Activated CD4-positive, alpha-beta memory T cell treated with anti-CD3 and anti-CD28 coated beads for 36 hours (primary cell): Measurements from ENCODE around the gene PDCD4. TPM values are rescaled to one million over a fixed set of nuclear protein-coding genes. Genes with fewer than 3 reads are reported as not detected.
A peak's percentile ranks its signal among the peaks of the same experiment; 100 is the strongest.
"Not testable (repeated sequence)": the region's sequence is repeated elsewhere in the genome, so short reads cannot be mapped to it uniquely, and the experiment has no call there.

Experiments used
- CTCF ChIA-PET: fragments of 350-600 bp; sonication (Branson Sonifier 250); formaldehyde crosslinking; loops from one replicate; lab custom pipeline; 2021; ENCODE audit warnings: antibody characterized with exemption, inconsistent platforms; lab: Charles Lee
- POLR2A ChIA-PET: fragments of 350-600 bp; sonication (Branson Sonifier 250); formaldehyde crosslinking; loops from one replicate; lab custom pipeline; 2021; ENCODE audit warnings: antibody characterized with exemption; lab: Charles Lee
- DNase-seq: peaks from one replicate; pipeline ENCODE4 v3.0.0-alpha.2; 2020
- H3K27ac Mint-ChIP-seq: one replicate; pipeline ENCODE4 v1.8.0; 2021; ENCODE audit warnings: mixed read lengths
- H3K27me3 Mint-ChIP-seq: one replicate; pipeline ENCODE4 v1.8.0; 2021; ENCODE audit warnings: mixed read lengths
- H3K36me3 Mint-ChIP-seq: one replicate; pipeline ENCODE4 v1.8.0; 2021; ENCODE audit warnings: mixed read lengths
- H3K4me1 Mint-ChIP-seq: one replicate; pipeline ENCODE4 v1.8.0; 2021; ENCODE audit warnings: low read depth, mixed read lengths
- H3K4me3 Mint-ChIP-seq: one replicate; pipeline ENCODE4 v1.8.0; 2021; ENCODE audit warnings: mild to moderate bottlenecking, mixed read lengths
- H3K9me3 Mint-ChIP-seq: one replicate; pipeline ENCODE4 v1.8.0; 2021; ENCODE audit warnings: mixed read lengths
- intact Hi-C: fragments of 100-400 bp; cut with micrococcal nuclease; formaldehyde crosslinking; loops from one replicate; pipeline ENCODE4 v1.15.1; 2023
- total RNA-seq, 2 experiments: library from RNA; stranded (reverse); gene quantifications; one replicate each; pipeline ENCODE4 v1.2.3, GENCODE V29; 2021

PDCD4 gene
- total RNA-seq, 2 experiments from 2014 or later = 123 to 141 TPM

GRCh38 chr10:110912374-110912773 is 40.6 kb downstream of the PDCD4 start:
- H3K9me3 Mint-ChIP-seq = no peaks in the 10 kb centered on the region
- POLR2A ChIA-PET = interaction anchor here (1.3 kb wide), 1 partner anchor 41 kb away, joined by 3 read pairs; the partner anchor contains the start of gene PDCD4
- H3K4me1 Mint-ChIP-seq = peaks cover 19% of the 10 kb centered on the region
- CTCF ChIA-PET = interaction anchor here (0.7 kb wide), 1 partner anchor 11 kb away, joined by 4 read pairs; no protein-coding TSS in a partner anchor
- no peaks in the 10 kb centered on the region for H3K27me3 Mint-ChIP-seq
- DNase-seq = no peak
- no peak overlapping the region for H3K4me3 Mint-ChIP-seq
- H3K27ac Mint-ChIP-seq = no peak overlapping the region
- peaks cover 3% of the 10 kb centered on the region for H3K36me3 Mint-ChIP-seq
- intact Hi-C loops = loop anchor here (10.0 kb wide), 1 partner anchor 488 kb away; no protein-coding TSS in a partner anchor

- H3K36me3 Mint-ChIP-seq = peaks cover 5% of the 10 kb centered on the region
- no peaks in the 10 kb centered on the region for H3K9me3 Mint-ChIP-seq
- H3K4me1 Mint-ChIP-seq = peaks cover 23% of the 10 kb centered on the region
- H3K27me3 Mint-ChIP-seq = no peaks in the 10 kb centered on the region
- no peak overlapping the region for H3K4me3 Mint-ChIP-seq
- intact Hi-C loops = loop anchor here (10.0 kb wide), 1 partner anchor 490 kb away; no protein-coding TSS in a partner anchor
- H3K27ac Mint-ChIP-seq = no peak overlapping the region
- ChIA-PET POLR2A (interaction anchor here (1.2 kb wide), 1 partner anchor 140 kb away, joined by 3 read pairs; no protein-coding TSS in a partner anchor), CTCF (interaction anchor here (0.7 to 1.3 kb wide), 2 partner anchors 27 to 304 kb away, joined by 3 read pairs; no protein-coding TSS in a partner anchor)
- no peak for DNase-seq
Observed at GRCh38 chr10:110914431-110914830, 42.7 kb downstream of the PDCD4 start.

GRCh38 chr10:110915035-110915434 is 43.3 kb downstream of the PDCD4 start:
- ChIA-PET CTCF (interaction anchor here (1.3 kb wide), 1 partner anchor 304 kb away, joined by 3 read pairs; no protein-coding TSS in a partner anchor), POLR2A (no interaction called here)
- Mint-ChIP-seq H3K9me3 (no peaks in the 10 kb centered on the region), H3K4me1 (peaks cover 23% of the 10 kb centered on the region), H3K4me3 (no peak overlapping the region), H3K36me3 (peaks cover 6% of the 10 kb centered on the region), H3K27ac (no peak overlapping the region), H3K27me3 (no peaks in the 10 kb centered on the region)
- no peak for DNase-seq
- intact Hi-C loops = loop anchor here (10.0 kb wide), 1 partner anchor 490 kb away; no protein-coding TSS in a partner anchor

GRCh38 chr10:110915600-110915999 is 43.9 kb downstream of the PDCD4 start:
- H3K36me3 Mint-ChIP-seq, POLR2A ChIA-PET, DNase-seq, H3K9me3 Mint-ChIP-seq, H3K27ac Mint-ChIP-seq, H3K27me3 Mint-ChIP-seq, H3K4me3 Mint-ChIP-seq: not testable (repeated sequence)
- intact Hi-C loops = loop anchor here (10.0 kb wide), 1 partner anchor 491 kb away; no protein-coding TSS in a partner anchor
- CTCF ChIA-PET = interaction anchor here (1.3 kb wide), 1 partner anchor 305 kb away, joined by 3 read pairs; no protein-coding TSS in a partner anchor
- peaks cover 23% of the 10 kb centered on the region for H3K4me1 Mint-ChIP-seq

- H3K36me3 Mint-ChIP-seq = peaks cover 9% of the 10 kb centered on the region
- ChIA-PET CTCF (interaction anchor here (1.2 to 3.1 kb wide), 3 partner anchors 14 to 170 kb away, joined by 4 to 22 read pairs (median 14); no protein-coding TSS in a partner anchor), POLR2A (no interaction called here)
- H3K4me3 Mint-ChIP-seq = no peak overlapping the region
- peak overlapping the region; percentile 48 for H3K27ac Mint-ChIP-seq
- intact Hi-C loops = loop anchor here (10.0 kb wide), 1 partner anchor 492 kb away; no protein-coding TSS in a partner anchor
- H3K27me3 Mint-ChIP-seq = no peaks in the 10 kb centered on the region
- no peaks in the 10 kb centered on the region for H3K9me3 Mint-ChIP-seq
- H3K4me1 Mint-ChIP-seq = peaks cover 28% of the 10 kb centered on the region
- no peak for DNase-seq
Observed at GRCh38 chr10:110916554-110917346, 45.0 kb downstream of the PDCD4 start.

GRCh38 chr10:110918269-110918642 is 46.5 kb downstream of the PDCD4 start:
- Mint-ChIP-seq H3K4me1 (peaks cover 34% of the 10 kb centered on the region), H3K27me3 (no peaks in the 10 kb centered on the region), H3K36me3 (peaks cover 9% of the 10 kb centered on the region), H3K9me3 (no peaks in the 10 kb centered on the region), H3K4me3 (peak overlapping the region; percentile 92), H3K27ac (peak overlapping the region; percentile 99)
- POLR2A ChIA-PET = interaction anchor here (0.6 to 2.2 kb wide), 12 partner anchors 11 to 174 kb away, joined by 3 to 11 read pairs (median 5); no protein-coding TSS in a partner anchor
- intact Hi-C loops = loop anchor here (1.0 to 10.0 kb wide), 4 partner anchors 15 to 707 kb away; partner anchors contain the start of gene DUSP5
- CTCF ChIA-PET = interaction anchor here (0.5 to 3.1 kb wide), 5 partner anchors 15 to 172 kb away, joined by 3 to 22 read pairs (median 3); no protein-coding TSS in a partner anchor
- peak; percentile 93 for DNase-seq

GRCh38 chr10:110918643-110919348 is 47.1 kb downstream of the PDCD4 start, which contains the start of gene BBIP1:
Gene BBIP1 (minus strand): TSS chr10:110919180. CDS start chr10:110918157, 1,023 bp downstream.
- Mint-ChIP-seq H3K9me3 (no peaks in the 10 kb centered on the region), H3K27ac (peak within 1 kb of the TSS; percentile 99), H3K27me3 (no peaks in the 10 kb centered on the region), H3K4me1 (peaks cover 39% of the 10 kb centered on the region), H3K4me3 (peak within 1 kb of the TSS; percentile 92), H3K36me3 (peaks cover 9% of the 10 kb centered on the region)
- ChIA-PET CTCF (interaction anchor here (0.9 to 3.1 kb wide), 4 partner anchors 16 to 172 kb away, joined by 3 to 22 read pairs (median 8); no protein-coding TSS in a partner anchor), POLR2A (interaction anchor here (0.6 to 2.2 kb wide), 19 partner anchors 10 to 175 kb away, joined by 3 to 11 read pairs (median 4); partner anchors contain the start of gene PDCD4)
- intact Hi-C loops = loop anchor here (1.0 to 10.0 kb wide), 9 partner anchors 15 to 708 kb away; partner anchors contain the start of genes DUSP5, PDCD4 and SMC3
- DNase-seq = no peak

- POLR2A ChIA-PET = interaction anchor here (0.8 to 2.2 kb wide), 15 partner anchors 10 to 173 kb away, joined by 3 to 11 read pairs (median 5); partner anchors contain the start of gene PDCD4
- DNase-seq = peak; percentile 99
Observed at GRCh38 chr10:110919349-110919931, 47.7 kb downstream of the PDCD4 start, which contains the start of gene SHOC2. Gene SHOC2 (plus strand): TSS chr10:110919604. CDS start chr10:110964359, 44,755 bp downstream.

GRCh38 chr10:110919971-110920881 is 48.5 kb downstream of the PDCD4 start:
- peaks cover 9% of the 10 kb centered on the region for H3K36me3 Mint-ChIP-seq
- CTCF ChIA-PET = interaction anchor here (0.7 to 1.1 kb wide), 3 partner anchors 74 to 1437 kb away, joined by 3 read pairs; no protein-coding TSS in a partner anchor

More at GRCh38 chr10:110919349-110919931, 47.7 kb downstream of the PDCD4 start, which contains the start of gene SHOC2:
- Mint-ChIP-seq H3K9me3 (no peaks in the 10 kb centered on the region), H3K27ac (peak within 1 kb of the TSS; percentile 99), H3K4me1 (peaks cover 45% of the 10 kb centered on the region), H3K27me3 (no peaks in the 10 kb centered on the region), H3K36me3 (peaks cover 9% of the 10 kb centered on the region), H3K4me3 (peak within 1 kb of the TSS; percentile 92)
- CTCF ChIA-PET = interaction anchor here (3.1 kb wide), 1 partner anchor 16 kb away, joined by 14 read pairs; no protein-coding TSS in a partner anchor
- intact Hi-C loops = loop anchor here (1.0 to 10.0 kb wide), 8 partner anchors 48 to 709 kb away; partner anchors contain the start of genes DUSP5, PDCD4 and SMC3

More at GRCh38 chr10:110919971-110920881, 48.5 kb downstream of the PDCD4 start:
- peaks cover 46% of the 10 kb centered on the region for H3K4me1 Mint-ChIP-seq
- peak overlapping the region; percentile 92 for H3K4me3 Mint-ChIP-seq
- peak; percentile 40 for DNase-seq
- H3K9me3 Mint-ChIP-seq = no peaks in the 10 kb centered on the region
- POLR2A ChIA-PET = interaction anchor here (1.3 kb wide), 2 partner anchors 19 to 44 kb away, joined by 3 read pairs; no protein-coding TSS in a partner anchor
- intact Hi-C loops = loop anchor here (1.0 to 10.0 kb wide), 9 partner anchors 49 to 709 kb away; partner anchors contain the start of genes DUSP5, PDCD4 and SMC3
- peak overlapping the region; percentile 63 for H3K27ac Mint-ChIP-seq
- H3K27me3 Mint-ChIP-seq = no peaks in the 10 kb centered on the region
